GM19193 (cell line): ENCODE data around the gene SLC28A2.

Experiments used
- POLR2A ChIP-seq: IDR thresholded peaks from 4 replicates; pipeline ENCODE4 v1.6.1; 2011; ENCODE audit not compliant: insufficient read depth, insufficient read length; ENCODE audit errors: extremely low read depth

The SLC28A2 gene

GRCh38 chr15:45242289-45242688, 9.7 kb upstream of the SLC28A2 start:
- TF ChIP-seq POLR2A, result no peak

DNA sequence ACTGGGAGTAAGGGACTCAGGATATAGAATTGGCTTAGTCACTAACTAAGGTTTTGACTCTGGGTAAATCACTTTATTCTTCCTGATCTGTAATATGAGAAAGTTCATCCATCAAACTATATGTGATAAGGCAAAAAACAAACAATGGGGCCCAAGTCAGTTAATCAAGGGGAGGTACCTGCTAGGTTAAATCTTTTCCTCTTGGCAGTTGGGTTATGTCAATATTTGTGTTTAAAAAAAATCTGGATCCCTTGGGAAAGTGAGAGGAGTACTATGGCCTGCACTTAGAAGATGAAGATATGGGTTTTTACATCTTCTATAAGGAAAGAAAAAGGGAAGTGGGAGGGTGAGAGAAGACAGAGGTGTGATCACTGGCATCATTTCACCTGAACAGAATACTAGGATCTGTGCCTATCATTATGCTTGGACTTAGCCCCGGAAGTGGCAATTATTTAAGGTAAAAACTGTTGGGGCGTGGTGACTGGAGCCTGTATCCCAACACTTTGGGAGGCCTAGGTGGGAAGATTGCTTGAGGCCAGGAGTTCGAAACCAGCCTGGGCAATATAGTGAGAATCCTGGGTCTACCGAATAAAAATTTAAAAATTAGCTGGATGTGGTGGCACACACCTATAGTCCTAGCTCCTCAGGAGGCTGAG, 2.8 kb upstream of the SLC28A2 start:
- TF ChIP-seq POLR2A, result no peak

DNA sequence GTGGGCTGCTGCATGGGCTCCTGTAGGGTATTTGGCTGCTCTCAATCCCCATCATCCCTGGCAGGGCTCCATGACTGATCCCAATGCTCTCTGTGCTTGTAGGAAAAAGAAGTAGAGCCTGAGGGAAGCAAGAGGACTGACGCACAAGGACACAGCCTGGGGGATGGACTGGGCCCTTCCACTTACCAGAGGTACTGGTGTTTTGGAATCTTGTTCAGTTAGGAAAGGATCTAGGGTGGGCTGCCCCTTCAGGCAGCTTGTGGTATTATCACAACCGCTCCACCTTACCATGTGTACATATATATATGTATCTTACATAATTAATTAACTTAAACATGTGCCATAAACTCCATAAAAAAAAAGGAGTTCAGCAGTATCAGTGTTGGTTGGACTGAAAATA, 1.3 kb downstream of the SLC28A2 start:
- no peak for TF ChIP-seq POLR2A

- no peak for TF ChIP-seq POLR2A
These were observed 2.4 kb downstream of the SLC28A2 start for GRCh38 chr15:45254405-45254804.

DNA sequence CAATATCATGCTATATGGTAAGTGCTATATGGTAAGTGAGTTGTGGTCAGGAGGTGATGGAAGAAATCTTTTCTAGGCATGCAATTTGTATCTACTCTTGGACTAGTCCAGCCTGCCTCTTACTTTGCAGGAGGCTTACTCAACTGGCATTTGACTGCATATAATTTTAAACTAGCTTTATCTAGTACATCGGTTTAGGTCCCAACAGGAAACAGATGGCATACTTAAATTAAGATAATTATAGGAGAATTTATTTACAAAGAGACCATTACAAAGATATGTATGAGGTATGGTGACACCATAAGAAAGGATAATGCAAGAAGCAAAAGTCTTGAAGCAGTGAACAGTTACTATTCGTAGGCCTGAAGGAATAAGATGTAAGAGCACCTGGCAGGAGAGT, 7.8 kb downstream of the SLC28A2 start:
- no peak for TF ChIP-seq POLR2A

DNA sequence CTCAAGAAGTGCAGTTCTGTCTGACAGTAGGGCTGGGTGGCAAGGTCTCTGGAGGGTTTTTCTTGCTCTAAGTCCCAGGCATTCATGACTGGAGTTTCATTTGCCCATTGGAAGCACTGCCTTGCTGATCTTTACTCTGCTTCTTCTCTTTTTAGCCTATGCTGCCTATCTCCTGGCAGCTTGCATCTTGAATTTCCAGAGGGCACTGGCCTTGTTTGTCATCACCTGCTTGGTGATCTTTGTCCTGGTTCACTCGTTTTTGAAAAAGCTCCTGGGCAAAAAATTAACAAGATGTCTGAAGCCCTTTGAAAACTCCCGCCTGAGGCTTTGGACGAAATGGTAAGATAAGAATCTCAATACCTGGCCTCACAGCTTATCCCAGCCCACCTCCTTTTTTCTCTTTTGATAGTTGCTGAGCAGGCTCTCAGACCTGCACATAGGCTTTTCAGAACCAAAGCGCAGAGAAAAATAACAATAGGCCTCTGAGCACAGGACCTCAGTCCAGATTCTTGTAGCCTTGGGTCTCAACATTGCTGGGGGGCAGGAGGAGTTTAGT, 10.9 kb downstream of the SLC28A2 start:
- no peak for TF ChIP-seq POLR2A

DNA sequence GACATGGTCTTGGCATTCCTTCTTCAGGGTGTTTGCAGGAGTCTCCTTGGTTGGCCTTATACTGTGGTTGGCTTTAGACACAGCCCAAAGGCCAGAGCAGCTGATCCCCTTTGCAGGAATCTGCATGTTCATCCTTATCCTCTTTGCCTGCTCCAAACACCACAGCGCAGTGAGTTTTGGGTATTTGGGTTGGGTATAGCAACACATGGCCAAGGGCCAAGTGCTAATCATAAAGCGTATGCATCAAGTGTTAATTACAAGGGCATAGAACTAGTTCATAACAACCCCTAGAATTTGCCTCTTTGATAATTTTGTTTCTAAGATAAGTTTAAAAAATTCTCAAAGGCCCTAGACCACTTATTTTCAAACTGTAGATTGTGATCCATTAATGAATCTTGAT, 11.8 kb downstream of the SLC28A2 start:
- TF ChIP-seq POLR2A, result no peak

GRCh38 chr15:45265506-45265905, 13.5 kb downstream of the SLC28A2 start:
- no peak for TF ChIP-seq POLR2A

- TF ChIP-seq POLR2A, result no peak
These were observed 16.1 kb downstream of the SLC28A2 start for GRCh38 chr15:45268135-45268534.

GRCh38 chr15:45274636-45275380, 22.8 kb downstream of the SLC28A2 start:
- no peak for TF ChIP-seq POLR2A

- TF ChIP-seq POLR2A, result no peak
These were observed 24.8 kb downstream of the SLC28A2 start for GRCh38 chr15:45276831-45277230.

DNA sequence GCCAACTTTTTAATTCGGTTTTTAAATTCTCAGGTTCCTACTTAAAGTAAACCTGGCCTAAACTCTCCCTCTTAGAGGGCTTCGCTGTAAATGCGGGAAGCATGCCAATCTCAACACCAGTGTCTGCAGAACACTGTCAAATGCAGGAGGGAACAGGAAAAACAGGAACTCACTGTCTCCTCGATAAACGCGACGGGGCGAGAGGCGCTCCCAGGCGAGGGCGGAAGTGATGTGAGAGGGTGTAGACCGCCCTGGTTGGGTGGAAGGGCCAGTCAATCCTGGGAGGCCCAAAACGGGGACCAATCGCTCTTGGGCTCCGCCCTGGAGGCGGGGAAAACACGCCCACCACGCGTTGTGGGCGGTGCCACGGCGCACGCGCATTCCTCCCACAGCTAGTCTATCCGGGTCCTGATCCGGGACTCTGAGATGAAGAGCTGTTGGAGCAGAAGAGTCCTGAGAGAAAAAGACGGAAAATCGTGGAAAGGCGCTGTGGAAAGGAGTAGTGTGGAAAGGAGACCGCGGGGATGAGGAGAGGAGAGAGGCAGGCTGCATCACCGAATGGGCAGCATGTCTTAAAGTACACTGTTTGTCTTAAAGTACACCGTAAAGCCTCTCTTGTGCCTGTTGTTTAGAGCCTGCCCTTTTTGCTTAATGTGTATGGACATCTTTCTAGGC, 27.1 kb downstream of the SLC28A2 start:
- TF ChIP-seq POLR2A, result peak; percentile 87

GRCh38 chr15:45285413-45285812, 33.4 kb downstream of the SLC28A2 start:
- no peak for TF ChIP-seq POLR2A

- TF ChIP-seq POLR2A, result no peak
These were observed 35.4 kb downstream of the SLC28A2 start for GRCh38 chr15:45287390-45287956.

DNA sequence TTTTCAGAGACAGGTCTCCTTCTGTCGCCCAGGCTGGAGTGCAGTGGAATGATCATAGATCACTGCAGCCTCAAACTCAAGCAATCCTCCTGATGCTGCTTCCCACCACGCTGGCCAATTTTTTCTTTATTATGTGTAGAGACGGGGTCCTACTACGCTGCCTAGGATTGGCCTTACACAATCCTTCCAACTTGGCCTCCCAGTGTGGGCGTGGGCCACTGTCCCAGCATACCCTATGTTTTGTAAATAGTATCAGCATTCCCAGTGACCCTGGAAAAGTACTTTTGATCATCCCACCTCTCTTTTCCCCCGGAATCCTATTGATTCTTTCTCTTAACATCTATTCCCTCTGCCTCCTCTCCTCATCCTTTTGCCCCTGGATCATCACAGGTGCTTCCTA, 36.9 kb downstream of the SLC28A2 start:
- TF ChIP-seq POLR2A, result no peak

- no peak for TF ChIP-seq POLR2A
These were observed 40.0 kb downstream of the SLC28A2 start for GRCh38 chr15:45291822-45292582.
